SK-N-SH (cell line): ENCODE results near the gene UGT1A1. TPM values are rescaled to one million over a fixed set of nuclear protein-coding genes. Genes with fewer than 3 reads are reported as not detected.

Experiments used
- CTCF ChIA-PET: fragments of 300-600, 350-600 bp; formaldehyde crosslinking; extraction: SDS; loops from one replicate; lab custom pipeline; 2021; lab: Yijun Ruan, JAX
- POLR2A ChIA-PET: fragments of 350-600 bp; sonication (Branson Sonifier 250); formaldehyde crosslinking; extraction: SDS; loops from one replicate; lab custom pipeline; 2020; ENCODE audit warnings: antibody characterized with exemption, inconsistent platforms; lab: Yijun Ruan, JAX
- DNase-seq: peaks from one replicate; pipeline ENCODE4 v3.0.0; 2012
- H2AFZ ChIP-seq: fragments of 200-600 bp; sonication (generic); 2 replicates; pipeline ENCODE4 v1.8.1; 2016; ENCODE audit warnings: antibody characterized with exemption, mild to moderate bottlenecking, low read depth
- H3F3A ChIP-seq: fragments of 200-600 bp; sonication (generic); replicated peaks from 2 replicates; pipeline ENCODE3; 2016; ENCODE audit warnings: antibody characterized with exemption, mild to moderate bottlenecking; ENCODE audit not compliant: insufficient read depth
- H3K27ac ChIP-seq, 2 experiments: fragments of 200-500 bp in 1 of 2; fragments of 200-600 bp in 1 of 2; sonication (Bioruptor generic) in 1 of 2; sonication (generic), shearing (Covaris generic) in 1 of 2; 2 replicates each; pipeline versions ENCODE4 v1.5.1 to v1.6.1; 2014 to 2016; ENCODE audit warnings: low read depth in 2 of 2, inconsistent platforms in 1 of 2, low read length in 1 of 2, mild to moderate bottlenecking in 1 of 2, mixed read lengths in 1 of 2
- H3K27me3 ChIP-seq: fragments of 200-600 bp; sonication (generic), shearing (Covaris generic); 2 replicates; pipeline ENCODE4 v1.6.1; 2016; ENCODE audit warnings: mixed run types; ENCODE audit not compliant: insufficient read depth
- H3K36me3 ChIP-seq, 2 experiments: fragments of 200-500 bp in 1 of 2; fragments of 200-600 bp in 1 of 2; sonication (Bioruptor generic) in 1 of 2; sonication (generic) in 1 of 2; replicated peaks in 1 of 2; 2 replicates each; pipeline versions ENCODE3 to v1.5.1; 2014 to 2016; ENCODE audit warnings: low read length in 1 of 2, mild to moderate bottlenecking in 1 of 2; ENCODE audit not compliant: insufficient read depth in 2 of 2, control insufficient read depth in 1 of 2
- H3K4me1 ChIP-seq, 2 experiments: fragments of 200-500 bp in 1 of 2; fragments of 200-600 bp in 1 of 2; sonication (Bioruptor generic) in 1 of 2; sonication (generic), shearing (Covaris generic) in 1 of 2; 2 replicates each; pipeline versions ENCODE4 v1.5.1 to v1.6.1; 2014 to 2016; ENCODE audit warnings: low read depth in 1 of 2, low read length in 1 of 2, mixed run types in 1 of 2; ENCODE audit not compliant: insufficient read depth in 2 of 2, control insufficient read depth in 1 of 2
- H3K4me2 ChIP-seq: fragments of 200-600 bp; sonication (generic), shearing (Covaris generic); 2 replicates; pipeline ENCODE4 v1.6.1; 2017; ENCODE audit warnings: mixed run types
- H3K4me3 ChIP-seq, 2 experiments: fragments of 200-500 bp in 1 of 2; fragments of 200-600 bp in 1 of 2; sonication (Bioruptor generic) in 1 of 2; sonication (generic), shearing (Covaris generic) in 1 of 2; 2 replicates each; pipeline versions ENCODE4 v1.5.1 to v1.8.1; 2014 to 2016; ENCODE audit warnings: low read depth in 2 of 2, inconsistent platforms in 1 of 2, low read length in 1 of 2, mild to moderate bottlenecking in 1 of 2, mixed read lengths in 1 of 2, moderate library complexity in 1 of 2
- H3K79me2 ChIP-seq: fragments of 200-600 bp; sonication (generic); 2 replicates; pipeline ENCODE4 v1.8.1; 2017; ENCODE audit warnings: mild to moderate bottlenecking; ENCODE audit not compliant: insufficient read depth
- H3K9ac ChIP-seq: fragments of 200-600 bp; sonication (generic); 2 replicates; pipeline ENCODE4 v1.6.1; 2017; ENCODE audit warnings: mixed run types
- H3K9me2 ChIP-seq: fragments of 200-600 bp; sonication (generic); 2 replicates; pipeline ENCODE4 v1.6.1; 2017; ENCODE audit warnings: mixed run types
- H3K9me3 ChIP-seq: fragments of 200-600 bp; sonication (generic); 2 replicates; pipeline ENCODE4 v1.6.1; 2017; ENCODE audit warnings: mixed run types, mild to moderate bottlenecking, moderate library complexity
- H4K20me1 ChIP-seq: fragments of 200-600 bp; sonication (generic); 2 replicates; pipeline ENCODE4 v1.6.1; 2017; ENCODE audit warnings: mild to moderate bottlenecking, mixed run types; ENCODE audit not compliant: insufficient read depth
- ELF1 ChIP-seq: IDR thresholded peaks from 2 replicates; pipeline ENCODE4 v1.4.0; 2012
- EP300 ChIP-seq, 2 experiments: IDR thresholded peaks; 2 replicates each; pipeline versions ENCODE4 v1.4.0 to v1.6.1; 2012; ENCODE audit warnings: borderline replicate concordance in 1 of 2, low read depth in 1 of 2, low read length in 1 of 2
- GABPA ChIP-seq: IDR thresholded peaks from 2 replicates; pipeline ENCODE4 v1.4.0; 2012; ENCODE audit warnings: low read depth, mild to moderate bottlenecking
- MXI1 ChIP-seq: IDR thresholded peaks from 2 replicates; pipeline ENCODE4 v1.6.1; 2012; ENCODE audit warnings: mild to moderate bottlenecking, low read depth, low read length, improper control_type of control experiment
- NRF1 ChIP-seq: IDR thresholded peaks from 2 replicates; pipeline ENCODE4 v1.6.1; 2012; ENCODE audit warnings: low read depth, mild to moderate bottlenecking, low read length
- TAF1 ChIP-seq: IDR thresholded peaks from 2 replicates; pipeline ENCODE4 v1.6.1; 2012; ENCODE audit warnings: low read depth, mild to moderate bottlenecking, low read length, moderate library complexity, borderline replicate concordance
- TEAD4 ChIP-seq: IDR thresholded peaks from 2 replicates; pipeline ENCODE4 v1.4.0; 2012; ENCODE audit warnings: mild to moderate bottlenecking, borderline replicate concordance; ENCODE audit not compliant: insufficient read depth
- WGBS: methylation state at CpG from one replicate; pipeline ENCODE4 v1.1.6; 2017; ENCODE audit warnings: low lambda C conversion rate; 5-methylcytosine and 5-hydroxymethylcytosine counted together
- polyA plus RNA-seq, 3 experiments: library from polyadenylated mRNA; depleted of rRNA; stranded (reverse); fragments of >200 nt; gene quantifications; 2 replicates each; pipeline ENCODE4 v1.2.3, GENCODE V29; 2012
- TF ChIP-seq, protein P1 (sequence below): fragments of 150-350 bp; IDR thresholded peaks from 2 replicates; pipeline ENCODE4 v1.6.1; 2016; ENCODE audit warnings: mild to moderate bottlenecking, low read depth, low read length
- TF ChIP-seq, protein P2 (sequence below): IDR thresholded peaks from 2 replicates; pipeline ENCODE4 v1.4.0; 2012; ENCODE audit warnings: low read depth, borderline replicate concordance

Gene UGT1A1
- polyA plus RNA-seq, 1 of the 3 experiments (the other 2 are of a cell fraction), result not detected

DNA sequence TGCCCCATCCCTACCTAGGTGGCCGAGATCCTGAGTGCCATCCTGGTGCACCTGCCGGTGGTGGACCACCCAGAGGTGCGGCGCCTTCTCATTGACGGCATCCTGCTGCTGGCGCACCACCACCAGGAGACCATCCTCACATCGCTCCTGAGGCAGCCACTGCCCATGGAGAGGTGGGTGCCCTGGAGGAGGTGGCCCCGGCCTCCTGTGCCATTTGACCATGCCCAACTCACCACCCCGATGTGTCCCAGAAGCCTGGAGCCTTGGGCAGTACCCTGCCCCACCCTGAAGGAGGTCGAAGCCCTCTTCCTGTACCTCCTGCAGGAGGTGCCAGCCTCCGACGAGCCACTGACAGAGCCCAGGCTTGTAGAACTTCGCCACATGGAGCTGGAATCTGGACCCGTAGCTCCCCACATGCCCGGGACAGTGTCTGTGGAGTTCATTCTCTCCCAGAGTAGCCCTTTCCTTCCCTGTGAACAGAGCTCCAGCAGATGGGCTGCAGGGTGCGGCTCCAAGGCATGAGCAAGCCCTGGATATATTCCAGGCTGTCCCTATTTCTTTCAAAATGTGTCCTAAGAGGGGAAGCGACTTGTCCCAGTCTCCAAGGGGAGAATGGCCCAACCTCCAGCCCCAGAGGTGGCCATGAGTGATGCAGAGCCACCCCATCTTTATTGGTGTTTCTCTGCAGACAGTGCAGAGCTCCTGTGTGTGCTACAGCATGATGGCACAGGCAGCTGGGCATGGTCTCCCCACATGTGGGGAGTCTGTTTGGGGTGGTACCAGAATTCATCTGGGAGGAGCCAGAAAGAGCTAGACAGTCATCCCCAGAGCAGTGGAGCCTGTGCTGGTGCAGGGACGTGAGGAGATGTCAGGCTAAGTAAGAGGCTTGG, 60.1 kb downstream of the UGT1A1 start:
- H3K79me2 ChIP-seq, result no peaks in the 10 kb centered on the region
- ChIA-PET POLR2A (no interaction called here), CTCF (no interaction called here)
- DNase-seq, result no peak
- no peak for TF ChIP-seq MXI1
- no peak for TF ChIP-seq TAF1
- TF ChIP-seq NRF1, result no peak
- no peaks in the 10 kb centered on the region for H3K36me3 ChIP-seq
- WGBS, result 57% methylated on average over 3 of the region's 18 CpGs
- H3K27ac ChIP-seq, result no peak overlapping the region
- H3K4me3 ChIP-seq, result no peak overlapping the region
- H3K9ac ChIP-seq, result no peak overlapping the region
- no peaks in the 10 kb centered on the region for H3K27me3 ChIP-seq
- no peak overlapping the region for H3K4me2 ChIP-seq
- H3K4me1 ChIP-seq, result peaks cover 0 to 3% of the 10 kb centered on the region in 2 experiments; a peak in 1 of 4 replicates
- no peaks in the 10 kb centered on the region for H3K9me2 ChIP-seq
- no peaks in the 10 kb centered on the region for H3K9me3 ChIP-seq
- no peaks in the 10 kb centered on the region for H4K20me1 ChIP-seq
- no peaks in the 10 kb centered on the region for H3F3A ChIP-seq
- no peak overlapping the region for H2AFZ ChIP-seq

DNA sequence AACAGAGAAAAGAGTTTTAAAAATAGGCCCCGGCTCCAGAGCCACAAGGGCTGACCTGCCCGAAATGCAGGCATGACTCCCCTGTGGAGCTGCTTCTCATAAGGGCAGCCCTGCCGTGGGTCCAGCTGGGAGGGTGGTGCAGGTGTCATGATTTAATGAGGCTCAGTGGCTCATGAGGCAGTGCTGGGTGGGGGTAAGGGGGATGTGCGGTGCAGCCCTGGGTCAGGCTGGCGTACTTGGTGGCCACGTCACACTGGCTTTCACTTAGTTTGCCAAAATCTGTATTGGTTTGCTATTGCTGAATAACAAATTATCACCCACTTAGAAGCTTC, 60.7 kb downstream of the UGT1A1 start:
- Histone ChIP-seq H3K4me3 (no peak overlapping the region), H3K9ac (no peak overlapping the region), H3K9me2 (no peaks in the 10 kb centered on the region), H3K27ac (no peak overlapping the region), H3K4me2 (no peak overlapping the region), H3K27me3 (no peaks in the 10 kb centered on the region), H3F3A (no peaks in the 10 kb centered on the region), H4K20me1 (no peaks in the 10 kb centered on the region), H3K4me1 (peaks cover 0 to 3% of the 10 kb centered on the region in 2 experiments; a peak in 1 of 4 replicates), H3K9me3 (no peaks in the 10 kb centered on the region), H3K36me3 (no peaks in the 10 kb centered on the region), H3K79me2 (no peaks in the 10 kb centered on the region), H2AFZ (no peak overlapping the region)
- ChIA-PET POLR2A (no interaction called here), CTCF (no interaction called here)
- WGBS, result 77% methylated on average over 6 of the region's 6 CpGs
- no peak for DNase-seq
- TF ChIP-seq TEAD4 (no peak), GABPA (no peak), EP300 (IDR thresholded peaks at IDR 0.05; ENCODE audit: borderline replicate concordance in 1 of 2, low read depth in 1 of 2, low read length in 1 of 2) (no peak), ELF1 (no peak), MXI1 (no peak)
- TF ChIP-seq, protein P1, sequence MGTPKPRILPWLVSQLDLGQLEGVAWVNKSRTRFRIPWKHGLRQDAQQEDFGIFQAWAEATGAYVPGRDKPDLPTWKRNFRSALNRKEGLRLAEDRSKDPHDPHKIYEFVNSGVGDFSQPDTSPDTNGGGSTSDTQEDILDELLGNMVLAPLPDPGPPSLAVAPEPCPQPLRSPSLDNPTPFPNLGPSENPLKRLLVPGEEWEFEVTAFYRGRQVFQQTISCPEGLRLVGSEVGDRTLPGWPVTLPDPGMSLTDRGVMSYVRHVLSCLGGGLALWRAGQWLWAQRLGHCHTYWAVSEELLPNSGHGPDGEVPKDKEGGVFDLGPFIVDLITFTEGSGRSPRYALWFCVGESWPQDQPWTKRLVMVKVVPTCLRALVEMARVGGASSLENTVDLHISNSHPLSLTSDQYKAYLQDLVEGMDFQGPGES, result no peak
- TF ChIP-seq, protein P2, sequence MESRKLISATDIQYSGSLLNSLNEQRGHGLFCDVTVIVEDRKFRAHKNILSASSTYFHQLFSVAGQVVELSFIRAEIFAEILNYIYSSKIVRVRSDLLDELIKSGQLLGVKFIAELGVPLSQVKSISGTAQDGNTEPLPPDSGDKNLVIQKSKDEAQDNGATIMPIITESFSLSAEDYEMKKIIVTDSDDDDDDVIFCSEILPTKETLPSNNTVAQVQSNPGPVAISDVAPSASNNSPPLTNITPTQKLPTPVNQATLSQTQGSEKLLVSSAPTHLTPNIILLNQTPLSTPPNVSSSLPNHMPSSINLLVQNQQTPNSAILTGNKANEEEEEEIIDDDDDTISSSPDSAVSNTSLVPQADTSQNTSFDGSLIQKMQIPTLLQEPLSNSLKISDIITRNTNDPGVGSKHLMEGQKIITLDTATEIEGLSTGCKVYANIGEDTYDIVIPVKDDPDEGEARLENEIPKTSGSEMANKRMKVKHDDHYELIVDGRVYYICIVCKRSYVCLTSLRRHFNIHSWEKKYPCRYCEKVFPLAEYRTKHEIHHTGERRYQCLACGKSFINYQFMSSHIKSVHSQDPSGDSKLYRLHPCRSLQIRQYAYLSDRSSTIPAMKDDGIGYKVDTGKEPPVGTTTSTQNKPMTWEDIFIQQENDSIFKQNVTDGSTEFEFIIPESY, result no peak
